Endothelial cell of umbilical vein (primary cell): ENCODE results near the gene NR0B1. TPM values are rescaled to one million over a fixed set of nuclear protein-coding genes. Genes with fewer than 3 reads are reported as not detected.

Experiments
- BruUV-seq: library from RNA; stranded (reverse); fragments of 400-500 nt; replicated peaks from 2 replicates; lab custom pipeline; 2021; lab: Mats Ljungman, UMichigan
- CTCF ChIA-PET: fragments of 300-600, 350-600 bp; sonication (Branson Sonifier 250); formaldehyde crosslinking; loops from one replicate; lab custom pipeline; 2021; ENCODE audit warnings: antibody characterized with exemption, inconsistent platforms; lab: Charles Lee
- POLR2A ChIA-PET: fragments of 300-600, 350-600 bp; sonication (Branson Sonifier 250); formaldehyde crosslinking; loops from one replicate; lab custom pipeline; 2021; ENCODE audit warnings: antibody characterized with exemption, inconsistent platforms; lab: Charles Lee
- DNase-seq: peaks from one replicate; pipeline ENCODE4 v3.0.0-alpha.2; 2011; ENCODE audit warnings: low read depth, low spot score
- FAIRE-seq: peaks from 2 replicates; lab custom pipeline; 2011; peaks lifted over from hg19 to GRCh38; lab: Jason Lieb, UNC
- H2AFZ ChIP-seq: 2 replicates; pipeline ENCODE4 v1.6.0; 2012; ENCODE audit warnings: low read depth, low read length, control low read depth, inconsistent platforms
- H3K27ac ChIP-seq: 2 replicates; pipeline ENCODE4 v1.5.1; 2011; ENCODE audit warnings: low read depth, mild to moderate bottlenecking, control low read depth, low read length, moderate library complexity; ENCODE audit not compliant: insufficient read depth
- H3K27me3 ChIP-seq, 2 experiments: 2 replicates each; pipeline versions ENCODE4 v1.6.0 to v1.6.1; 2011; ENCODE audit warnings: low read length in 2 of 2, mixed read lengths in 1 of 2; ENCODE audit not compliant: control insufficient read depth in 2 of 2, insufficient read depth in 2 of 2
- H3K36me3 ChIP-seq, 2 experiments: 2 replicates in 1 of 2; 3 replicates in 1 of 2; pipeline ENCODE4 v1.5.1; 2011; ENCODE audit warnings: low read length in 2 of 2, mild to moderate bottlenecking in 1 of 2, moderate library complexity in 1 of 2; ENCODE audit not compliant: control insufficient read depth in 2 of 2, insufficient read depth in 2 of 2; ENCODE audit errors: extremely low read depth in 1 of 2
- H3K4me1 ChIP-seq: 3 replicates; pipeline ENCODE4 v1.5.1; 2011; ENCODE audit warnings: mild to moderate bottlenecking, low read length; ENCODE audit not compliant: control insufficient read depth, insufficient read depth; ENCODE audit errors: extremely low read depth
- H3K4me2 ChIP-seq: 2 replicates; pipeline ENCODE4 v1.6.1; 2011; ENCODE audit warnings: low read length, control low read depth, mixed read lengths; ENCODE audit not compliant: insufficient read depth
- H3K4me3 ChIP-seq, 3 experiments: fragments of 200-600 bp in 1 of 3; sonication (generic), shearing (Covaris generic) in 1 of 3; replicated peaks in 1 of 3; 2 replicates each; pipeline ENCODE4 v1.5.1; 2011 to 2016; ENCODE audit warnings: control low read depth in 3 of 3, low read length in 3 of 3, mild to moderate bottlenecking in 2 of 3, inconsistent platforms in 1 of 3, low read depth in 1 of 3, moderate library complexity in 1 of 3; ENCODE audit not compliant: insufficient read depth in 1 of 3
- H3K79me2 ChIP-seq: 2 replicates; pipeline ENCODE4 v1.6.0; 2012; ENCODE audit warnings: low read length, inconsistent platforms; ENCODE audit not compliant: control insufficient read depth, insufficient read depth
- H3K9ac ChIP-seq: replicated peaks from 2 replicates; pipeline ENCODE3; 2011; ENCODE audit warnings: low read length, control low read depth; ENCODE audit not compliant: insufficient read depth; ENCODE audit errors: extremely low read depth
- H3K9me1 ChIP-seq: replicated peaks from 3 replicates; pipeline ENCODE4 v1.6.0; 2011; ENCODE audit warnings: mild to moderate bottlenecking, low read length; ENCODE audit not compliant: control insufficient read depth, insufficient read depth; ENCODE audit errors: extremely low read depth
- H3K9me3 ChIP-seq: replicated peaks from 2 replicates; pipeline ENCODE4 v1.5.1; 2012; ENCODE audit warnings: low read length, inconsistent platforms; ENCODE audit not compliant: control insufficient read depth, insufficient read depth
- H4K20me1 ChIP-seq: replicated peaks from 2 replicates; pipeline ENCODE3; 2011; ENCODE audit warnings: mild to moderate bottlenecking, low read length; ENCODE audit not compliant: control insufficient read depth, insufficient read depth; ENCODE audit errors: extremely low read depth
- FOS ChIP-seq: IDR thresholded peaks from 2 replicates; pipeline ENCODE4 v1.6.1; 2011; ENCODE audit warnings: mild to moderate bottlenecking, low read length, moderate library complexity, borderline replicate concordance; ENCODE audit not compliant: insufficient read depth
- GATA2 ChIP-seq: IDR thresholded peaks from 2 replicates; pipeline ENCODE4 v1.7.0; 2011; ENCODE audit warnings: low read depth, mild to moderate bottlenecking, moderate library complexity, mixed read lengths, low read length; ENCODE audit not compliant: insufficient read length, insufficient read depth
- JUN ChIP-seq: IDR thresholded peaks from 2 replicates; pipeline ENCODE4 v1.6.1; 2011; ENCODE audit warnings: borderline replicate concordance, low read depth; ENCODE audit not compliant: insufficient read length, insufficient read depth
- MYC ChIP-seq: IDR thresholded peaks from one replicate; pipeline ENCODE4 v1.6.1; 2011; ENCODE audit warnings: mild to moderate bottlenecking, low read depth, low read length
- POLR2A ChIP-seq: IDR thresholded peaks from 2 replicates; pipeline ENCODE4 v1.6.1; 2012; ENCODE audit warnings: low read depth, mild to moderate bottlenecking, control low read depth, low read length
- dilution Hi-C: fragments of 300-500 bp; cut with MboI; formaldehyde crosslinking; loops from one replicate; pipeline ENCODE4 v1.15.0; 2019; ENCODE audit warnings: low sequenced_read_pairs; ENCODE audit not compliant: extremely low pct_ligation_motif_present
- intact Hi-C: fragments of 100-400 bp; cut with micrococcal nuclease; formaldehyde crosslinking; loops from one replicate; pipeline ENCODE4 v1.10.0; 2022
- polyA plus RNA-seq, 4 experiments: library from polyadenylated mRNA; depleted of rRNA in 3 of 4; stranded (reverse) in 3 of 4; unstranded in 1 of 4; fragments of >200 nt; gene quantifications; 2 replicates each; pipeline versions ENCODE4 v1.2.1 to v1.2.3, GENCODE V29; 2011 to 2012; ENCODE audit warnings: missing spikeins in 1 of 4
- total RNA-seq: library from RNA; stranded (reverse); gene quantifications from 2 replicates; pipeline ENCODE4 v1.2.3, GENCODE V29; 2021
- TF ChIP-seq, protein P1 (sequence below), 2 donors: IDR thresholded peaks; 1 replicate in 1 of 2; 2 replicates in 1 of 2; pipeline ENCODE4 v1.5.1; 2011; ENCODE audit warnings: low read length in 2 of 2, mild to moderate bottlenecking in 2 of 2, moderate library complexity in 2 of 2, control low read depth in 1 of 2, inconsistent platforms in 1 of 2, low read depth in 1 of 2; ENCODE audit not compliant: insufficient read depth in 1 of 2; ENCODE audit errors: extremely low read depth in 1 of 2
- TF ChIP-seq, protein P2 (sequence below): IDR thresholded peaks from 2 replicates; pipeline ENCODE4 v1.6.1; 2011; ENCODE audit not compliant: insufficient read depth, insufficient read length

Gene NR0B1
- total and polyA plus RNA-seq, 2 donors (not counting 3 experiments of a cell fraction or from before 2014, with no cell fraction given), result not detected

DNA sequence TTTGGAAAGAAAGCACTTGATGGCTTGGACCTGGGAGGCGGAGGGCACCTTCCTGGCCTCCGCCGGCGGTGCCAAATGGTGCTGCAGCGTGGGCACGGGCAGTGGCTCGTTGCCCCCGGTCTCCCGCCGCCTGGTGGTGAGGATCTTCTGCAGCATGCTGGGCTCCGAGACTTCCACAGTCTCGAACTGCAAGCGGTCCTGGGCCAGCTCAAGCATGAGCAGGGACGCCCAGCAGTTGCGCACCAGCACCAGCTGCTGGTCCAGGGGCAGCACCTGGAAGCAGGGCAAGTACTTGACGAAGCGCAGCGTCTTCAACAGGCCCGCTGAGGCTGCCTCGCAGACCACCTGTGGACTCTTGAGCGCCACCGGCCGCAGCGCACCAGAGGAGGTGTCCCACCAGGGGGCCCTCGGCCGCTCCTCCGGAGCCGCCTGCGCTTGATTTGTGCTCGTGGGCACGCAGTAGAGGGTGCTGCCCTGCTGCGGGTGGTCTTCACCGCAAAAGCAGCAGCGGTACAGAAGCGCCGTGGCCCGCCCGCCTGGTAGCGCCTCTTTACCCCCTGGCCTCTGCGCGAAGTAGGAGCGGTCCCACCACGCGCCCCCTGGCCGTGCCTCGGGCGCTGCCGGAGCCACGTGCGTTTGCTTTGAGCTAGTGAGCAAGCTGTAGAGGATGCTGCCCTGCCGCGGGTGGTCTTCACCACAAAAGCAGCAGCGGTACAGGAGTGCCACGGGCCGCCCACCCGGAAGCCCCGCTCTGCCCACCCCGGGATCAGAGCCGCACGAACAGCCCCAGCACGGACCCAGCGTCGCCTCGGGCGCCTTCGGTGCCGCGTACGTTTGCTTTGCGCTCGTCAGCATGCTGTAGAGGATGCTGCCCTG lies 689 bp downstream of the NR0B1 start:
- Histone ChIP-seq H3K4me1 (peaks cover 4% of the 10 kb centered on the region), H3K27ac (no peak overlapping the region), H4K20me1 (no peaks in the 10 kb centered on the region), H3K4me2 (peak overlapping the region; percentile 47), H3K36me3 (no peaks in the 10 kb centered on the region), H3K9me3 (no peaks in the 10 kb centered on the region), H2AFZ (peak overlapping the region; percentile 51), H3K9ac (no peak overlapping the region), H3K27me3 (peaks cover 5 to 10% of the 10 kb centered on the region in 2 experiments), H3K4me3 (no peak overlapping the region), H3K9me1 (no peaks in the 10 kb centered on the region), H3K79me2 (no peaks in the 10 kb centered on the region)
- ChIA-PET POLR2A (no interaction called here), CTCF (interaction anchor here (1.0 to 1.9 kb wide), 4 partner anchors 25 to 34 kb away, joined by 3 to 4 read pairs (median 3); no protein-coding TSS in a partner anchor)
- intact Hi-C loops (loop anchor here (5.0 kb wide), 1 partner anchor 166 kb away; no protein-coding TSS in a partner anchor), dilution Hi-C loops (no loop called here)
- no peak for FAIRE-seq
- peak; percentile 4 for DNase-seq
- TF ChIP-seq, protein P1, sequence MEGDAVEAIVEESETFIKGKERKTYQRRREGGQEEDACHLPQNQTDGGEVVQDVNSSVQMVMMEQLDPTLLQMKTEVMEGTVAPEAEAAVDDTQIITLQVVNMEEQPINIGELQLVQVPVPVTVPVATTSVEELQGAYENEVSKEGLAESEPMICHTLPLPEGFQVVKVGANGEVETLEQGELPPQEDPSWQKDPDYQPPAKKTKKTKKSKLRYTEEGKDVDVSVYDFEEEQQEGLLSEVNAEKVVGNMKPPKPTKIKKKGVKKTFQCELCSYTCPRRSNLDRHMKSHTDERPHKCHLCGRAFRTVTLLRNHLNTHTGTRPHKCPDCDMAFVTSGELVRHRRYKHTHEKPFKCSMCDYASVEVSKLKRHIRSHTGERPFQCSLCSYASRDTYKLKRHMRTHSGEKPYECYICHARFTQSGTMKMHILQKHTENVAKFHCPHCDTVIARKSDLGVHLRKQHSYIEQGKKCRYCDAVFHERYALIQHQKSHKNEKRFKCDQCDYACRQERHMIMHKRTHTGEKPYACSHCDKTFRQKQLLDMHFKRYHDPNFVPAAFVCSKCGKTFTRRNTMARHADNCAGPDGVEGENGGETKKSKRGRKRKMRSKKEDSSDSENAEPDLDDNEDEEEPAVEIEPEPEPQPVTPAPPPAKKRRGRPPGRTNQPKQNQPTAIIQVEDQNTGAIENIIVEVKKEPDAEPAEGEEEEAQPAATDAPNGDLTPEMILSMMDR (IDR thresholded peaks at IDR 0.05; ENCODE audit: extremely low read depth in 1 of 2, insufficient read depth in 1 of 2, low read depth in 1 of 2, low read length in 2 of 2), result peak; percentile 29 to 36
- no peak for TF ChIP-seq MYC
- no TSS peak for BruUV-seq

DNA sequence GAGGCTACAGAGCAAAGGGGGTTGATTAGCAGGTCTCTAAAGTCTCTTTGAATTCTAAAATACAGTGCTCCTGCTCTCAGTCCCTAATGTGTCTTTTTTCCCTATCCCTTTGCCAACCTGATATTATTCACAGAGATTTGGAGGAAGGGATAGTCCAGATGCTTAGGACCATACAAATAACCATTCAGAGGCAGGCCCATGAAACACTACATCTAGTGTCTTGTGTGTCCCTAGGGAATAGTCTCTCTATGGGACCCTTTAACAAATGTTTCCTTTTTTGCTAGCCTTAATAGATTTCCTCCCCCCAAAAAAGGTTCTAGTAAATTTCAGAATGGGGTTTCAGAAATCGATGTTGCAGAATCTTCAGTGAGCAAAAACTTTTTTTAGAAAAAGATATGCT lies 1.7 kb downstream of the NR0B1 start:
- Histone ChIP-seq H2AFZ (no peak overlapping the region), H3K36me3 (no peaks in the 10 kb centered on the region), H3K27me3 (peaks cover 5 to 10% of the 10 kb centered on the region in 2 experiments), H3K9me1 (no peaks in the 10 kb centered on the region), H3K9me3 (no peaks in the 10 kb centered on the region), H3K79me2 (no peaks in the 10 kb centered on the region), H4K20me1 (no peaks in the 10 kb centered on the region), H3K9ac (no peak overlapping the region), H3K4me3 (no peak overlapping the region), H3K27ac (no peak overlapping the region), H3K4me1 (peaks cover 4% of the 10 kb centered on the region), H3K4me2 (no peak overlapping the region)
- POLR2A ChIA-PET, result no interaction called here
- peak; percentile 18 for FAIRE-seq
- CTCF ChIA-PET, result interaction anchor here (1.0 to 1.9 kb wide), 3 partner anchors 27 to 33 kb away, joined by 3 to 4 read pairs (median 3); no protein-coding TSS in a partner anchor
- no TSS peak for BruUV-seq
- no peak for DNase-seq
- no peak for TF ChIP-seq FOS
- TF ChIP-seq, protein P2, sequence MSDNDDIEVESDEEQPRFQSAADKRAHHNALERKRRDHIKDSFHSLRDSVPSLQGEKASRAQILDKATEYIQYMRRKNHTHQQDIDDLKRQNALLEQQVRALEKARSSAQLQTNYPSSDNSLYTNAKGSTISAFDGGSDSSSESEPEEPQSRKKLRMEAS, result no peak
- TF ChIP-seq POLR2A, result no peak
- TF ChIP-seq GATA2, result no peak
- TF ChIP-seq, protein P1 (IDR thresholded peaks at IDR 0.05; ENCODE audit: extremely low read depth in 1 of 2, insufficient read depth in 1 of 2, low read depth in 1 of 2, low read length in 2 of 2), result no peak
- TF ChIP-seq JUN, result no peak
- no peak for TF ChIP-seq MYC
- intact Hi-C loops (loop anchor here (5.0 kb wide), 1 partner anchor 165 kb away; no protein-coding TSS in a partner anchor), dilution Hi-C loops (no loop called here)
